Fibroblast of pulmonary artery (primary cell): ENCODE results near the gene CELF6.
A peak's percentile ranks its signal among the peaks of the same experiment; 100 is the strongest.

Experiments used
- DNase-seq: peaks from one replicate; pipeline ENCODE4 v3.0.0-alpha.2; 2010; ENCODE audit warnings: low read depth
- H3K4me3 ChIP-seq: replicated peaks from 2 replicates; pipeline ENCODE4 v1.5.1; 2011; ENCODE audit warnings: low read depth, mild to moderate bottlenecking, control low read depth, low read length, moderate library complexity
- TF ChIP-seq, protein P1 (sequence below): IDR thresholded peaks from 2 replicates; pipeline ENCODE4 v1.5.1; 2011; ENCODE audit warnings: mild to moderate bottlenecking, control low read depth, low read length, inconsistent platforms; ENCODE audit errors: missing control alignments

CELF6 gene

DNA sequence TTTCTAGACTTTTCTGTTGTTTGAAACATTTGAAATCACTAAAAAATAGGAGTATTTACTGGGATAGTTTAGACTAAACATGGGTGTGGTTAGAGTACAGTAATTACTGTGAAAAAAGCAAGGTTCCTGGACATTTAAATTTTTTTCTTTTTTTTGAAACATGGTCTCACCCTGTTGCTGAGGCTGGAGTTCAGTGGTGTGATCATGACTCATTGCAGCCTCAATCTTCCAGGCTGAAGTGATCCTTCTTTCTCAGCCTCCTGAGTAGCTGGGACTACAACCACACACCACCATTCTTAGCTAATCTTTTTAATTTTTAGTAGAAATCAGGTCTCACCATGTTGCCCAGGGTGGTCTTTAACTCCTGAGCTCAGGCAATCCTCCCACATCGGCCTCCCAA lies 20.4 kb upstream of the CELF6 start:
- no peak overlapping the region for H3K4me3 ChIP-seq
- peak; percentile 40 for DNase-seq
- TF ChIP-seq, protein P1, sequence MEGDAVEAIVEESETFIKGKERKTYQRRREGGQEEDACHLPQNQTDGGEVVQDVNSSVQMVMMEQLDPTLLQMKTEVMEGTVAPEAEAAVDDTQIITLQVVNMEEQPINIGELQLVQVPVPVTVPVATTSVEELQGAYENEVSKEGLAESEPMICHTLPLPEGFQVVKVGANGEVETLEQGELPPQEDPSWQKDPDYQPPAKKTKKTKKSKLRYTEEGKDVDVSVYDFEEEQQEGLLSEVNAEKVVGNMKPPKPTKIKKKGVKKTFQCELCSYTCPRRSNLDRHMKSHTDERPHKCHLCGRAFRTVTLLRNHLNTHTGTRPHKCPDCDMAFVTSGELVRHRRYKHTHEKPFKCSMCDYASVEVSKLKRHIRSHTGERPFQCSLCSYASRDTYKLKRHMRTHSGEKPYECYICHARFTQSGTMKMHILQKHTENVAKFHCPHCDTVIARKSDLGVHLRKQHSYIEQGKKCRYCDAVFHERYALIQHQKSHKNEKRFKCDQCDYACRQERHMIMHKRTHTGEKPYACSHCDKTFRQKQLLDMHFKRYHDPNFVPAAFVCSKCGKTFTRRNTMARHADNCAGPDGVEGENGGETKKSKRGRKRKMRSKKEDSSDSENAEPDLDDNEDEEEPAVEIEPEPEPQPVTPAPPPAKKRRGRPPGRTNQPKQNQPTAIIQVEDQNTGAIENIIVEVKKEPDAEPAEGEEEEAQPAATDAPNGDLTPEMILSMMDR = no peak

DNA sequence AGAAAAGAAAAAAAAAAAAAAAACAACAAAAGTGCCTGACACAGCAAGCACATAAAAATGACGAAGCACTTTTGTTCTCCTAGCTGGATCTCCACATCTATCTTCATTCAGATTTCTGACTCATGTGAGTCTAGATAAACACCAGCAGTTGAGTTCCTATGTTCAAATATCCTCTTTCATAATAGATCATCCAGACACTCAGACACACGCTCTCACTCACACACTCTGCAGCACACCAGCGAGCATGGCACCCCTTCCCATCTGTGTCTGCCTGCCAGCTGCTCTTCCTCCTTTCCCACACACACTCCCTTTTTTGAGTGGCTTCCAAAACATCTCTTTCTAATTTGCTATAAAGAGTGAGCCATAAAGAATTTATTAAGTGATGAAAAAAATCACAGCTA lies 19.8 kb upstream of the CELF6 start:
- H3K4me3 ChIP-seq = no peak overlapping the region
- TF ChIP-seq, protein P1 = no peak
- DNase-seq = peak; percentile 95

- peak; percentile 98 for DNase-seq
- no peak overlapping the region for H3K4me3 ChIP-seq
- TF ChIP-seq, protein P1 = no peak
Observed at GRCh38 chr15:72338617-72339321, 18.8 kb upstream of the CELF6 start.

DNA sequence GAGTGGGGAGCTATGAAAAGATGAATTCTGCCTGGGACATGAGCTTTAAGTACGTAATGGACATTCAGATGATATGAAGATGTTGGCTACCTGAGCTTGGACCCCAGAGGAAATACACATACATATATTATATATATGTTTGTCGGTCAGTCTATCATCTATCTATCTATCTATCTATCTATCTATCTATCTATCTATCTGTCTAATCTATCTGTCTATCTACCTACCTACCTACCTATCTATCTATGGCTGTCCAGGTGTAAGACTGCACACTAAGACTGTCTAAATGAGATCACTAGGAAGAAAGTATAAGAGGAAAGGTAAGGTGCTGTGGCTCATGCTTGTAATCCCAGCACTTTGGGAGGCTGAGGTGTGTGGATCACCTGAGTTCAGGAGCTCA lies 18.2 kb upstream of the CELF6 start:
- TF ChIP-seq, protein P1 = no peak
- no peak for DNase-seq
- H3K4me3 ChIP-seq = no peak overlapping the region

GRCh38 chr15:72334842-72335241 lies 14.9 kb upstream of the CELF6 start:
- TF ChIP-seq, protein P1 = no peak
- DNase-seq = no peak
- no peak overlapping the region for H3K4me3 ChIP-seq

DNA sequence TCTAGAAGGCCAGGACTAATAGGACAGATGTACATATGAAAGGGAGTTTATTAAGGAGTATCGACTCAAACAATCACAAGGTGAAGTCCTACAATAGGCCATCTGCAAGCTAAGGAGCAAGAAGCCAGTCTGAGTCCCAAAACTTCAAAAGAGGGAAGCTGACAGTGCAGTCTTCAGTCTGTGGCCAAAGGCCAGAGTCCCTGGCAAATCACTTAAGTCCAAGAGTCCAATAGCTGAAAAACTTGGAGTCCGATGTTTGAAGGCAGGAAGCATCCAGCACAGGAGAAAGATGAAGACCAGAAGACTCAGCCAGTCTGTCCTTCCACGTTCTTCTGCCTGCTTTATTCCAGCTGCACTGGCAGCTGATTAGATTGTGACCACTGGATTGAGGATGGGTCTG lies 11.1 kb upstream of the CELF6 start:
- TF ChIP-seq, protein P1 = no peak
- no peak for DNase-seq
- no peak overlapping the region for H3K4me3 ChIP-seq

DNA sequence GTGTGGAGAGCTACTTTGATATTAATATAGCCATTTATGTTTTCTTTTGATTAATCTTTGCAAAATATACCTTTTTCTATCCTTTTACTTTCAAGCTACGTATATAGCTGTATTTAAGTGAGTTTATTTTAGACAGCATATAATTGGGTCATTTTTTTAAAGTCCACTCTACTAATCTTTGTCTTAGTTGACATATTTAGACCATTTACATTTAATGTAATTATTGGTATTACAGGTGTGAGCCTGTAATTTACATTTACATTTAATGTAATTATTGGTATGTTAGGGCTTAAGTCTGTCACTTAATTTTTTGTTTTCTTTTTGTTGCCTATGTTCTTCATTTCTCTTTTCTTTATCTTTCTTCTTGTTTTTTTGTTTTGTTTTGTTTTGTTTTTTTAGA lies 3.8 kb upstream of the CELF6 start:
- DNase-seq = no peak
- TF ChIP-seq, protein P1 = no peak
- no peak overlapping the region for H3K4me3 ChIP-seq
